ENCODE results near the gene ATP10D. TPM values are rescaled to one million over a fixed set of nuclear protein-coding genes. Genes with fewer than 3 reads are reported as not detected.

The ATP10D gene
- total and polyA plus RNA-seq, 2 donors (not counting 3 experiments of a cell fraction or from before 2014, with no cell fraction given) = 34.1 to 40.2 TPM

GRCh38 chr4:47642191-47642830 is 157.2 kb downstream of the ATP10D start:
- BruUV-seq (replicated peaks) = no TSS peak
- Histone ChIP-seq H3K4me2 (ENCODE audit: insufficient read depth, low read length) (no peak overlapping the region), H3K9me3 (replicated peaks; ENCODE audit: control insufficient read depth, insufficient read depth, low read length) (no peaks in the 10 kb centered on the region), H3K27ac (ENCODE audit: insufficient read depth, low read depth, low read length) (no peak overlapping the region), H2AFZ (ENCODE audit: low read depth, low read length) (no peak overlapping the region), H3K27me3 (ENCODE audit: control insufficient read depth in 2 of 2, insufficient read depth in 2 of 2, low read length in 2 of 2) (no peaks in the 10 kb centered on the region), H3K4me1 (ENCODE audit: control insufficient read depth, extremely low read depth, insufficient read depth, low read length) (no peaks in the 10 kb centered on the region), H3K9ac (replicated peaks; ENCODE audit: extremely low read depth, insufficient read depth, low read length) (no peak overlapping the region), H3K79me2 (ENCODE audit: control insufficient read depth, insufficient read depth, low read length) (no peaks in the 10 kb centered on the region), H3K36me3 (ENCODE audit: control insufficient read depth in 2 of 2, extremely low read depth in 1 of 2, insufficient read depth in 2 of 2, low read length in 2 of 2) (no peaks in the 10 kb centered on the region), H3K9me1 (replicated peaks; ENCODE audit: control insufficient read depth, extremely low read depth, insufficient read depth, low read length) (no peaks in the 10 kb centered on the region), H4K20me1 (replicated peaks; ENCODE audit: control insufficient read depth, extremely low read depth, insufficient read depth, low read length) (no peaks in the 10 kb centered on the region), H3K4me3 (replicated peaks in 1 of 3; ENCODE audit: insufficient read depth in 1 of 3, low read depth in 1 of 3, low read length in 3 of 3) (no peak overlapping the region)
- ChIA-PET POLR2A (no interaction called here), CTCF (interaction anchor here (0.9 to 1.3 kb wide), 2 partner anchors 13 to 212 kb away, joined by 3 to 5 read pairs; no protein-coding TSS in a partner anchor)
- dilution Hi-C loops (cut with MboI; ENCODE audit: extremely low pct_ligation_motif_present, low sequenced_read_pairs) = no loop called here
- DNase-seq (ENCODE audit: low read depth, low spot score) = no peak
- TF ChIP-seq EZH2 (IDR thresholded peaks at IDR 0.05; ENCODE audit: borderline replicate concordance, low read depth, low read length, severe bottlenecking) = no peak
- TF ChIP-seq, protein P1, sequence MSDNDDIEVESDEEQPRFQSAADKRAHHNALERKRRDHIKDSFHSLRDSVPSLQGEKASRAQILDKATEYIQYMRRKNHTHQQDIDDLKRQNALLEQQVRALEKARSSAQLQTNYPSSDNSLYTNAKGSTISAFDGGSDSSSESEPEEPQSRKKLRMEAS (IDR thresholded peaks at IDR 0.05; ENCODE audit: insufficient read depth, insufficient read length) = no peak
- no peak for TF ChIP-seq POLR2A (IDR thresholded peaks at IDR 0.05; ENCODE audit: low read depth, low read length)
- no peak for TF ChIP-seq FOS (IDR thresholded peaks at IDR 0.05; ENCODE audit: borderline replicate concordance, insufficient read depth, low read length)
- no peak for TF ChIP-seq MYC (IDR thresholded peaks at IDR 0.05; ENCODE audit: low read depth, low read length)
- TF ChIP-seq GATA2 (IDR thresholded peaks at IDR 0.05; ENCODE audit: insufficient read depth, insufficient read length, low read depth, low read length) = no peak
- no peak for FAIRE-seq
- intact Hi-C loops (cut with micrococcal nuclease) = no loop called here

Other genes with a start within 250 kb of the ATP10D start
- 20.3 and 22.3 TPM in 2 replicates for gene COMMD8, start 21.6 kb upstream of the ATP10D start, total RNA-seq
- 2.9 and 4.9 TPM in 2 replicates for gene COMMD8, start 21.6 kb upstream of the ATP10D start, polyA plus RNA-seq